B cell (primary cell): Measurements from ENCODE around the gene RDH11. TPM values are rescaled to one million over a fixed set of nuclear protein-coding genes. Genes with fewer than 3 reads are reported as not detected.

Experiments
- ATAC-seq: fragments of 200-7000 bp; cut with Tn5 transposase; one replicate; pipeline ENCODE4 v1.10.0; 2021; ENCODE audit warnings: low read depth, mild to moderate bottlenecking, moderate number of reproducible peaks, moderate library complexity
- CTCF ChIA-PET: fragments of 350-600 bp; sonication (Branson Sonifier 250); formaldehyde crosslinking; loops from one replicate; lab custom pipeline; 2021; ENCODE audit warnings: antibody characterized with exemption, inconsistent platforms; lab: Charles Lee
- POLR2A ChIA-PET: fragments of 350-600 bp; sonication (Branson Sonifier 250); formaldehyde crosslinking; loops from one replicate; lab custom pipeline; 2021; ENCODE audit warnings: antibody characterized with exemption; lab: Charles Lee
- DNase-seq: peaks from one replicate; pipeline ENCODE4 v3.0.0; 2013
- H2AFZ ChIP-seq: 2 replicates; pipeline ENCODE4 v1.6.1; 2012; ENCODE audit warnings: mild to moderate bottlenecking, low read depth, low read length; ENCODE audit not compliant: insufficient read depth, poor library complexity, severe bottlenecking
- H3K27ac ChIP-seq, 2 donors: 1 replicate in 1 of 2; 2 replicates in 1 of 2; pipeline ENCODE4 v1.5.1; 2012 to 2013; ENCODE audit warnings: low read length in 2 of 2, mild to moderate bottlenecking in 2 of 2, moderate library complexity in 1 of 2
- H3K27me3 ChIP-seq, 4 experiments: fragments of 200-600 bp in 1 of 4; sonication (generic) in 1 of 4; replicated peaks in 1 of 4; 1 replicate in 2 of 4; 2 replicates in 2 of 4; pipeline versions ENCODE4 v1.6.1 to v1.7.0; 2013 to 2016; ENCODE audit warnings: low read length in 3 of 4, mild to moderate bottlenecking in 2 of 4, mixed read lengths in 1 of 4, moderate library complexity in 1 of 4; ENCODE audit not compliant: insufficient read depth in 4 of 4, control insufficient read depth in 3 of 4; ENCODE audit errors: control extremely low read depth in 1 of 4
- H3K36me3 ChIP-seq, 2 experiments: replicated peaks in 1 of 2; 1 replicate in 1 of 2; 2 replicates in 1 of 2; pipeline versions ENCODE4 v1.6.1 to v1.7.1; 2013; ENCODE audit warnings: low read length in 1 of 2; ENCODE audit not compliant: insufficient read depth in 2 of 2, control insufficient read depth in 1 of 2; ENCODE audit errors: control extremely low read depth in 1 of 2, extremely low read depth in 1 of 2
- H3K4me1 ChIP-seq, 2 donors: fragments of 200-600 bp in 1 of 2; sonication (generic) in 1 of 2; 1 replicate in 1 of 2; 2 replicates in 1 of 2; pipeline versions ENCODE4 v1.5.1 to v1.6.1; 2013 to 2017; ENCODE audit warnings: low read length in 2 of 2; ENCODE audit not compliant: control insufficient read depth in 2 of 2, insufficient read depth in 2 of 2
- H3K4me2 ChIP-seq: replicated peaks from 2 replicates; pipeline ENCODE3; 2012; ENCODE audit warnings: mild to moderate bottlenecking, low read depth, low read length; ENCODE audit not compliant: poor library complexity, severe bottlenecking
- H3K4me3 ChIP-seq, 5 experiments: fragments of 200-600 bp in 1 of 5; sonication (generic) in 1 of 5; 1 replicate in 3 of 5; 2 replicates in 2 of 5; pipeline versions ENCODE4 v1.5.1 to v1.7.0; 2011 to 2016; ENCODE audit warnings: low read length in 4 of 5, mild to moderate bottlenecking in 4 of 5, low read depth in 2 of 5, control low read depth in 1 of 5, moderate library complexity in 1 of 5; ENCODE audit not compliant: insufficient read depth in 1 of 5; ENCODE audit errors: control extremely low read depth in 1 of 5, extremely low read depth in 1 of 5
- H3K79me2 ChIP-seq: fragments of 200-600 bp; sonication (generic); one replicate; pipeline ENCODE4 v1.6.0; 2016; ENCODE audit warnings: low read length; ENCODE audit not compliant: control insufficient read depth, insufficient read depth
- H3K9ac ChIP-seq: fragments of 200-600 bp; sonication (generic); 2 replicates; pipeline ENCODE4 v1.6.1; 2017; ENCODE audit warnings: mild to moderate bottlenecking, low read length, moderate library complexity
- H3K9me3 ChIP-seq, 3 donors: one replicate each; pipeline versions ENCODE4 v1.6.1 to v1.7.1; 2013; ENCODE audit warnings: low read length in 2 of 3; ENCODE audit not compliant: control insufficient read depth in 2 of 3, insufficient read depth in 1 of 3; ENCODE audit errors: control extremely low read depth in 1 of 3
- H4K20me1 ChIP-seq: 2 replicates; pipeline ENCODE4 v1.6.0; 2012; ENCODE audit warnings: mild to moderate bottlenecking, low read length; ENCODE audit not compliant: insufficient read depth, control insufficient read depth, poor library complexity, severe bottlenecking
- H3K27ac Mint-ChIP-seq: one replicate; pipeline ENCODE4 v1.8.0; 2021; ENCODE audit warnings: mixed read lengths
- H3K27me3 Mint-ChIP-seq: one replicate; pipeline ENCODE4 v1.8.0; 2021; ENCODE audit warnings: mixed read lengths
- H3K4me1 Mint-ChIP-seq: one replicate; pipeline ENCODE4 v1.8.0; 2021; ENCODE audit warnings: mixed read lengths
- H3K4me3 Mint-ChIP-seq: one replicate; pipeline ENCODE4 v1.8.0; 2021; ENCODE audit warnings: mixed read lengths
- H3K9me3 Mint-ChIP-seq: one replicate; pipeline ENCODE4 v1.8.0; 2022; ENCODE audit warnings: mixed read lengths; ENCODE audit not compliant: insufficient read depth
- CTCF ChIP-seq: fragments of 200-600 bp; IDR thresholded peaks from one replicate; pipeline ENCODE4 v1.8.0; 2022; ENCODE audit warnings: antibody characterized with exemption, mild to moderate bottlenecking
- EZH2 ChIP-seq: IDR thresholded peaks from 2 replicates; pipeline ENCODE4 v1.6.1; 2012; ENCODE audit warnings: borderline replicate concordance, low read depth, mild to moderate bottlenecking, moderate library complexity, low read length; ENCODE audit not compliant: insufficient read depth, poor library complexity, severe bottlenecking
- WGBS: methylation state at CpG from one replicate; pipeline ENCODE4 v1.1.5; 2013; ENCODE audit warnings: missing lambda C conversion rate; ENCODE audit not compliant: insufficient coverage; 5-methylcytosine and 5-hydroxymethylcytosine counted together
- intact Hi-C: fragments of 100-400 bp; cut with micrococcal nuclease; formaldehyde crosslinking; loops from one replicate; pipeline ENCODE4 v1.10.0; 2022
- polyA plus RNA-seq: library from polyadenylated mRNA; depleted of rRNA; stranded (reverse); fragments of >200 nt; gene quantifications from 2 replicates; pipeline ENCODE4 v1.2.3, GENCODE V29; 2012
- total RNA-seq, 2 donors: library from RNA; stranded (reverse); fragments of 120-200 nt in 1 of 2; gene quantifications; 1 replicate in 1 of 2; 2 replicates in 1 of 2; pipeline versions ENCODE4 v1.2.3 to v1.2.4, GENCODE V29; 2013 to 2022

RDH11 gene
- total and polyA plus RNA-seq, 2 donors (not counting 1 experiment from before 2014, with no cell fraction given) = 32.8 to 35.2 TPM

- intact Hi-C loops = no loop called here
- Histone ChIP-seq H3K9me3 (no peaks in the 10 kb centered on the region), H3K27me3 (no peaks in the 10 kb centered on the region), H4K20me1 (no peaks in the 10 kb centered on the region), H3K36me3 (no peaks in the 10 kb centered on the region), H3K9ac (no peak overlapping the region), H3K4me3 (no peak overlapping the region), H3K27ac (no peak overlapping the region), H3K4me1 (no peaks in the 10 kb centered on the region), H3K4me2 (no peak overlapping the region), H2AFZ (no peak overlapping the region), H3K79me2 (no peaks in the 10 kb centered on the region)
- no peaks in the 10 kb centered on the region for H3K4me1 Mint-ChIP-seq
- no peaks in the 10 kb centered on the region for H3K9me3 Mint-ChIP-seq
- ChIA-PET CTCF (no interaction called here), POLR2A (no interaction called here)
- H3K27ac Mint-ChIP-seq = no peak overlapping the region
- H3K27me3 Mint-ChIP-seq = no peaks in the 10 kb centered on the region
- no peak for DNase-seq
- WGBS = 98% methylated on average over 8 of the region's 10 CpGs
- no peak for ATAC-seq
- TF ChIP-seq EZH2 (no peak), CTCF (no peak)
- H3K4me3 Mint-ChIP-seq = no peak overlapping the region
These were observed 40.0 kb upstream of the RDH11 start for GRCh38 chr14:67735336-67736147.

GRCh38 chr14:67734675-67735074 is 39.1 kb upstream of the RDH11 start:
- no peaks in the 10 kb centered on the region for H3K27me3 Mint-ChIP-seq
- no peak for DNase-seq
- POLR2A ChIA-PET = no interaction called here
- Histone ChIP-seq H3K9ac (no peak overlapping the region), H3K27me3 (no peaks in the 10 kb centered on the region), H3K4me2 (no peak overlapping the region), H3K36me3 (no peaks in the 10 kb centered on the region), H2AFZ (no peak overlapping the region), H3K27ac (no peak overlapping the region), H3K79me2 (no peaks in the 10 kb centered on the region), H3K4me1 (no peaks in the 10 kb centered on the region), H3K9me3 (no peaks in the 10 kb centered on the region), H4K20me1 (no peaks in the 10 kb centered on the region), H3K4me3 (no peak overlapping the region)
- WGBS = 60% methylated on average over 1 of the region's 3 CpGs
- CTCF ChIA-PET = no interaction called here
- no peak overlapping the region for H3K27ac Mint-ChIP-seq
- intact Hi-C loops = no loop called here
- TF ChIP-seq CTCF (no peak), EZH2 (no peak)
- H3K4me1 Mint-ChIP-seq = no peaks in the 10 kb centered on the region
- H3K9me3 Mint-ChIP-seq = no peaks in the 10 kb centered on the region
- ATAC-seq = no peak
- no peak overlapping the region for H3K4me3 Mint-ChIP-seq
